GM10248 (cell line): ENCODE measurements around the gene NUDT14.
A peak's percentile ranks its signal among the peaks of the same experiment; 100 is the strongest.

Experiments
- CTCF ChIA-PET: fragments of 300-600 bp; sonication (Branson Sonifier 250); formaldehyde crosslinking; extraction: SDS; loops from one replicate; lab custom pipeline; 2021; ENCODE audit warnings: antibody characterized with exemption; lab: Yijun Ruan, JAX
- POLR2A ChIA-PET: fragments of 350-650 bp; sonication (Branson Sonifier 250); formaldehyde crosslinking; extraction: SDS; loops from one replicate; lab custom pipeline; 2020; ENCODE audit warnings: antibody characterized with exemption; lab: Yijun Ruan, JAX
- DNase-seq: peaks from one replicate; pipeline ENCODE4 v3.0.0; 2012; ENCODE audit errors: extremely low spot score
- TF ChIP-seq, protein P1 (sequence below): IDR thresholded peaks from 2 replicates; pipeline ENCODE4 v1.5.1; 2012; ENCODE audit warnings: mild to moderate bottlenecking, low read depth; ENCODE audit errors: extremely low read depth, missing control alignments, control extremely low read depth

Gene NUDT14

DNA sequence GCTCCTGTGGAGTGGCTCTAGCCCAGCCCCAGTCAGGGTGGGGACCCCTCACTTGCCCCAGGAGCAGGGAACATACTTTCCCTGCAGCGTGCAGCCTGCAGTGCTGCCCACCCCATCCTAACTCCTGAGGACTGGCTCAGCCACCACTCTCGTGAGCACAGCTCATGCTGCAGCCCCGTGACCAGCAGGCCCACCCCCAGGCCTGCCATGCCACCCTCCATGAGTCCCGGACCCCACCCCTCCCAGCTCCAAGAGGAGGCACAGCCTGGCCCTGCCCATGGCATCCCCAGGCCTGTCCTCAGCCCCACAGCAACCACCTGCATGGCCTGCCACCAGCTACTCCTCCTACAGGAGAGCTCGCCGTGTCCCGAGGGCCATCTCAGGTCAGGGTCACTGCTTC is 8.6 kb downstream of the NUDT14 start:
- ChIA-PET POLR2A (no interaction called here), CTCF (interaction anchor here (0.7 kb wide), 1 partner anchor 31 kb away, joined by 3 read pairs; no protein-coding TSS in a partner anchor)
- no peak for DNase-seq
- TF ChIP-seq, protein P1, sequence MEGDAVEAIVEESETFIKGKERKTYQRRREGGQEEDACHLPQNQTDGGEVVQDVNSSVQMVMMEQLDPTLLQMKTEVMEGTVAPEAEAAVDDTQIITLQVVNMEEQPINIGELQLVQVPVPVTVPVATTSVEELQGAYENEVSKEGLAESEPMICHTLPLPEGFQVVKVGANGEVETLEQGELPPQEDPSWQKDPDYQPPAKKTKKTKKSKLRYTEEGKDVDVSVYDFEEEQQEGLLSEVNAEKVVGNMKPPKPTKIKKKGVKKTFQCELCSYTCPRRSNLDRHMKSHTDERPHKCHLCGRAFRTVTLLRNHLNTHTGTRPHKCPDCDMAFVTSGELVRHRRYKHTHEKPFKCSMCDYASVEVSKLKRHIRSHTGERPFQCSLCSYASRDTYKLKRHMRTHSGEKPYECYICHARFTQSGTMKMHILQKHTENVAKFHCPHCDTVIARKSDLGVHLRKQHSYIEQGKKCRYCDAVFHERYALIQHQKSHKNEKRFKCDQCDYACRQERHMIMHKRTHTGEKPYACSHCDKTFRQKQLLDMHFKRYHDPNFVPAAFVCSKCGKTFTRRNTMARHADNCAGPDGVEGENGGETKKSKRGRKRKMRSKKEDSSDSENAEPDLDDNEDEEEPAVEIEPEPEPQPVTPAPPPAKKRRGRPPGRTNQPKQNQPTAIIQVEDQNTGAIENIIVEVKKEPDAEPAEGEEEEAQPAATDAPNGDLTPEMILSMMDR: no peak

DNA sequence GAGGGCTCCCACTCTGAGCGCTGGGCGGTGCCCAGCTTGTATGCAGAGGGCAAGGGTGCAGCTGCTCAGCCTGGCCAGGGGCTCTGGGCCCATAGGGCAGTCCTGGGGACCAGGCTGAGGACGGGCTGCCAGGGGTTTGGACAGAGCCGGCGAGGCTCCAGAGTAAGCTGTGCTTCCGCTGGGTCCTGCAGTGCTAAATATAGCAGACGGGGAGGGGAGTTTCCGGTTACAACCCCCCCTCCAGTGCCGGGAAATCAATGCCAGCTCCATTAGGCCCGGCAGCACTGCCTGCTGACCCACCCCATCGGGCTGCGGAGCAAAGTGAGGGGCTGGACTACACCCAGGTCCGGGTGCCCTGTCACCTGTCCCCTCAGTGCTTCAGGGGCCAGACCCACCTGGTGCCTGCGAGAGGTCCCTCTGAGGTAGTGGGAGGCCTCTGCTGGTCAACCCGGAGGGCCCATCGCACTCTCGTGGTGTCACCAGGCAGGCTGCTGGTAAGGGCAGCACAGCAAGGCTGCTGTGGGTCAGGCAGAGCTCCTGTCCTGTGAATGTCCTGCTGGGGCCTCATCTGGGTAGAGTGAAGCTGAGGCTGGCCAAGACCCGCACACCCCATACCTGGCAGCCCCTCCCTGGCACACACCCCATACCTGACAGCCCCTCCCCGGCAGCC is 10.0 kb downstream of the NUDT14 start:
- CTCF ChIA-PET: no interaction called here
- DNase-seq: no peak
- TF ChIP-seq, protein P1: no peak
- POLR2A ChIA-PET: no interaction called here

DNA sequence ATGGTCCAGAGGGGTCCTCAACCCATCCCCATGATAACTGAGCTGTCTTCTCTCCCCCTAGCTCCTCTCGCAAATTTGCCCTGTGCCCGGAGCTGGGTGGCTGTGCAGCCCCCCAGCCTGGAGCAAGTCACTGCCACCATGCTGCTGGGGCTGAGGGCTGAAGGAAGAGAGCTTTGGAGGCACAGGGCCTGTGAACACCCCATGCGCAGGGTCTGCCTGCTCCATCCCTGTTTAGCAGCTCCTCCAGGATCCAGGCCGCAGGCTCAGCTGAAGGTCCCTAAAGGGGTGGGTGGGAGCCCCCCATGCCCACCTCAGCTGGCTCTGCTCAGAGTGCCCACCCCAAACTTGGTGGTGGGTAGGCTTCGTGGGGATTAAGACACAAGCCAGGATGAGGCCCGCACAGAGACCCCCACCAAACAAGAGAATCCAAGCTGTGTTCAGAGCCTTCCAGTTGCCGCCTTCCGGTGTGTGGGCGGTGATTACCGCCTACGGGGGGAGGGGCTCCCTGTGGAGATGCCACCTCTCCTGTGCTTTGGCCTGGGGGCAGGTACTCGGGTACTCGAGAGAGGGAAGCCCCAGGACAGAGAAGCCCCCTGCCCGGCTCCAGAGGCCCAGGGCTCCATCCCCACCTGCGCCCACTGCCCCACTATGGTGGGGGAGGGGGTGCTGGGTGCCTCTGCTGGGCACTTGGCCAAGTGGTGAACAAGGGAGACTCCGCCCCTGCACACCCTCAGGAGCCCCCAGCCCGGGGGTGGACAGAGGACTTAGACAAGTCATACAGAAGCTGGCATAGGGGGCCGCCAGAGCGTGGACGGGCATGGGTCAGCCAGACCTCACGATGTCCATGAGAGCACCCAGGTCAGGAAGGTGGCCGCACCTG is 11.1 kb downstream of the NUDT14 start:
- ChIA-PET CTCF (interaction anchor here (1.1 to 1.3 kb wide), 2 partner anchors 10 to 182 kb away, joined by 3 to 4 read pairs; no protein-coding TSS in a partner anchor), POLR2A (no interaction called here)
- TF ChIP-seq, protein P1: no peak
- DNase-seq: no peak

DNA sequence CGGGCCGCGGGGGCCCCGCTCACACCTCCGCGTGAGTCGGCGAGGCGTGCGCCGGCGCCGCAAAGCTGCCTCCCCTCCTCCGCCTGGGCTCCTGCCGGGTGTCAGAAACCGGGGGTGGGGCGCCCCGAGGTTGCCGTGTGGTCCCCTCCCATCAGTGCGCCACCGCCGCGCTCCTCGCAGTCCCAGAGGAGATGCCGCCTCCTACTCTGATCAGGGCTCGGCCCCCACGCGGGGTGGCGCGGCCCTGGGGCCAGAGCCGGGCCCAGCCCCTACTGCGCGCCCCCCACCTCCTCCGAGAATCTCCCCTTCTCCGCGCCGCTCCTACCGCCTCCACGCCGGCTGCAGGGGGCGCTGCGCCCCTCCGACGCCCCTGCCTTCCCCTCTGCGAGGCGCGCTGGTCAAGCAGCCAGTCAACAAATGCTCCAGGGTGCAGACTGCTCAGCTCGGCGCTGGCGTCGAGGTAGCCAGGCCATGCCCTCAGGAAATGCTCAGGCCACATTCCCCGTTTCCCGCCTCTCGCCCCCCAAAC is 12.1 kb downstream of the NUDT14 start:
- ChIA-PET CTCF (interaction anchor here (1.1 to 1.3 kb wide), 2 partner anchors 11 to 183 kb away, joined by 3 to 4 read pairs; no protein-coding TSS in a partner anchor), POLR2A (no interaction called here)
- no peak for DNase-seq

GRCh38 chr14:105168496-105168978 is 12.6 kb downstream of the NUDT14 start, which contains the start of gene JAG2:
Gene JAG2, minus strand, starts transcription at chr14:105168776. Its CDS starts 356 bp downstream, at chr14:105168420.
- ChIA-PET CTCF (interaction anchor here (1.3 kb wide), 1 partner anchor 11 kb away, joined by 4 read pairs; no protein-coding TSS in a partner anchor), POLR2A (no interaction called here)
- DNase-seq: peak; percentile 54
- TF ChIP-seq, protein P1: no peak

More for the DNA sequence above, 12.1 kb downstream of the NUDT14 start:
- TF ChIP-seq, protein P1: peak; percentile 54

DNA sequence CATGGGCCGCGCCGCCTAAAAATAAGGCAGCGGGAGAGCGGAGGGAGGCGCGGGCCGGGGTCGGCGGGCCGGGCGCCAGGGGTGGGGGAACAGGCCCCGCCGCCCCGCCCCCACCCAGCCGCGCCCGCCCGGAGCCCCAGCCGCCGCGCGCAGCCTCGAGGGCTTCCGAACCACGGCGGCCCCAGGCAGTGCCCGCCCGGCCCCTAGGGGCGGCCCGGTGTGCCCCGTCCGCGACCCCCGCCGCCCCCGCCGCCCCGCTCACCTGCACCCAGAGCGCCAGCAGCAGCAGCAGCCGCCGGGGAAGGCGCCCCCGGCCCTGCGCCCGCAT is 13.1 kb downstream of the NUDT14 start:
- no peak for DNase-seq
- ChIA-PET POLR2A (no interaction called here), CTCF (no interaction called here)
- TF ChIP-seq, protein P1: no peak
